IPS DF 19.7 (cell line): ENCODE data around the gene OSER1.
A peak's percentile ranks its signal among the peaks of the same experiment; 100 is the strongest.
"Not testable (repeated sequence)": the region's sequence is repeated elsewhere in the genome, so short reads cannot be mapped to it uniquely, and the experiment has no call there.

Experiments
- DNase-seq: peaks from one replicate; pipeline ENCODE4 v3.0.0-alpha.2; 2013; ENCODE audit warnings: low read depth, low spot score

OSER1 gene

DNA sequence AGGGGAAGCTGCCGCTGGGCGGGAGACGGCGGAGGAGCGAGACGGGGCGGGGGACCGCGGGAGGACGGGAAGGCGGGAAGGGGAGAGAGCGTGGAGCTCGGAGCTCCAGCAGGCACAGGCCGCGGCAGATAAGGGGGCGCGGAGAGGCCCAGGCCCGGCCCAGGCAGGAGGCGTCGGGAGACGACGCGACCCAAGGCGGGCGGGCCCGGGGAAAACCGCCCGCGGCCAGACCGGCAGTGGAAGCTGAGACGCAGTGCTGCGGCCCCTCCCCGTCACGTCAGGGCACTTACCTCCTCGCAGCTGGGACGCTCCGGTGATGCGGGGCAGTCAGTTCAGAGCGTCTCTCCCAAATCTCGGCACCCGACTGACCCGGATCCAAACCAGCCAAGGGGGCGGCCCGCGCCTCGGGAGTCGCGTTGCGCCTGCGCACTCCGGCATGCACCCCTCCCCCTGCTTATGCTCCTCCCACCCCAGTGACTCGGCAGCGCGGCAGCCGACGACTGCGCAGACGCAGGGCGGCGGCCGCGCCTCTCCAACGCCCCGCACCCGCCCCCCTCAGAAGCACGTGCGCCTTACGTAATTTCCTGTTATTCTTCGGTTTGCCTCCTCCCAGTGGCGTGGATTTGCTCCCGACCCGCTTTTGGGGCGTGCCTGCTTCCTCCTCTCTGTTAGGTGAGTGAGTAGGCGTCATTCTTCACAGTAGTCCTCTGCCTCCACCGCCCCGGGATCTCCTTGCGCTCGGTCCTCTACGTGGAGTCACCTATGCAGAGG lies at the start of gene OSER1:
Gene OSER1, minus strand, starts transcription at position 366 of the 771 bp plus-strand sequence. CDS start 3,814 bp downstream, outside the sequence.
- DNase-seq = peak; percentile 83

DNA sequence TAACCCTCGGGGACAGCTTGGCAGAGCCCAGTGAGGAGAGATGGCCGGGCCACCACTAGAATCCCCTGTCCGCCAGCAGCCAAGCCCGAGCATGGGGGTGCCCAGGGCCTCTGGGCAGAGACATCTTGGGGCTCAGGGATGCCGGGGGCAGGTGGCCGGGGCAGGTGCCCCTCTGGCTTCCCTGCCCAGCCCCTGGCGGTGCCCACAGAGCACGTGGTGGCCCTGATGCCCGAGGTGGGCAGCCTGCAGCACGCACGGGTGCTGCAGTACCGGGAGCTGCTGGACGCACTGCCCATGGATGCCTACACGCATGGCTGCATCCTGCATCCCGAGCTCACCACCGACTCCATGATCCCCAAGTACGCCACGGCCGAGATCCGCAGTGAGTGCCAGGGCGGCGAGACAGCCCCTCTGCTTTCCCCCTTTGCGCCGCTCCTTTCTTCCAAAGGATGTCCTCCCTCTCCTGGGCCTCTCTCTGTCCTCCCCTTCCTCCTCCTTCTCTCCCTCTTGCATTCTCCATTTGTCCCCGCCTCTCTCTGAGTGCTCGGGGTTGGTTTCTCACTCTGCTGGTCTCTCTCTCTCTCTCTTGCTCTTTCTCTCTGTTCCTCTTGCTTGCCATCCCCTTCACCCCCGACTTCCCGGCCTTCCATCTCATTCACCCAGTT lies 47.8 kb upstream of the OSER1 start:
- DNase-seq = no peak

DNA sequence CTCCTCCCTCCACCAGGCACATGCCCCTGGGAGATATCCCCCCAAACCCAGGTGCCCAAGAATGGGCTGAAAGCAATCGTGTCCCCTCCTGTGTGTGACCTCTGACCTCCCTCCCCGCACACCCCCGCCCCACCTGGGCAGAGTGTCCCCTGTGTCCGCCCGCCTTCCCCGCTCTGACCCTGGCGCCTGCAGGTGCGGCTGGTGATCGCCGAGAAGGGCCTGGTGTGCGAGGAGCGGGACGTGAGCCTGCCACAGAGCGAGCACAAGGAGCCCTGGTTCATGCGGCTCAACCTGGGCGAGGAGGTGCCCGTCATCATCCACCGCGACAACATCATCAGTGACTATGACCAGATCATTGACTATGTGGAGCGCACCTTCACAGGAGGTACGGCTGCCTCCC lies 46.4 kb upstream of the OSER1 start:
- no peak for DNase-seq

DNA sequence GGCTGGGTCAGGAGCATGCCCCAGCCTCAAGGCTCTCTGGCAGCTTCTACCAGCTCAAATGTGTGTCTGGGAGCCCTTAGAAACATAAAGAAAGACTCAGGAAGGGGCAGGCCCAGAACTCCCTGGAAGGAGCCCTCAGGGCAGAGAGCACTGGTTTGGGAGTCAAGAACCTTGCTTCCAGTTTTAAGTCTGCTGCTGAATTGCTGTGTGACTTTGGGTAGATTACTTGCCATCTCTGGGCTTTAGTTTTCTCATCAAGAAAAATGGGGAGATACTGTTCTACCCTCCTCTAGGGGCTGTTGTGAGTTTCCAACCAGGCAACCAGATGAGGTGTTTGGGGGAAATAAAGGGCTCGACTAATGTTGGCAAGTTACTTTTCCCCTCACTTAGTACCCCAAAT lies 45.4 kb upstream of the OSER1 start:
- DNase-seq = no peak

DNA sequence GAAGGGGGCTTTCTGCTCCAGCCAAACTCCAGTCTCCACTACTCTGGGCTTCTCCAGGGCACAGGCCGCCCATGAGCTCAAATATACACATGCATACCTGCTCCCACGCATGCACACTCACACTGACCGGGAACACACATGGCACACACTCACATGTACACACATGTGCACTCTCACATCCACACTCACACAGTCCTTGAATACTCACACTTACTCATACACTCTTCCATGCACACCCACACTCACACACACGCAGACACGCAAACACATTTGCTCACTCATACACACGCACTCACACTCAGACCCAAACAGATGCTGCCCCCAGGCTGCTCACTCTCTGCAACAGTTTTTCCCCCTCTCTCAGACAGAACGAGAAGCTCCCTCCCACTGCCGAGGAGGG lies 43.5 kb upstream of the OSER1 start:
- no peak for DNase-seq

DNA sequence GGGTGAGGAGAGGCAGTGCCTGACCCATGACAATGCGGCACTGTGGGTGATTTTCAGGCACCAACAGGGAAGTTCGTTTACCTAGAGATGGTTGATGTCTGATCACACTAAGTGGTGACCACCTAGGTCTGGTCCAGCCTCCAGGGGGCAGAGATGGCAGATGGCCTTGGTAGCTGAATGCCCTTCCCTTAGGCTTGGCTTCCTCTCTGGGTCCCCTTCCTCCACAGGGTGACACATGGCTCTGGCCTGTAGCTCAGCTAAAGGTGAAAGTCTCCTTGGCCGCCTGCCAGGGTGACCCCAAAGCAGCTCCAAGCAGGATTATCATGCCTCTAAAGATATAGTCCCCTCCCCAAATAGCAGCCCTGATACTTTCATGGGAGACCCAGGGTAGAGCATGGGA lies 43.0 kb upstream of the OSER1 start:
- DNase-seq = no peak

DNA sequence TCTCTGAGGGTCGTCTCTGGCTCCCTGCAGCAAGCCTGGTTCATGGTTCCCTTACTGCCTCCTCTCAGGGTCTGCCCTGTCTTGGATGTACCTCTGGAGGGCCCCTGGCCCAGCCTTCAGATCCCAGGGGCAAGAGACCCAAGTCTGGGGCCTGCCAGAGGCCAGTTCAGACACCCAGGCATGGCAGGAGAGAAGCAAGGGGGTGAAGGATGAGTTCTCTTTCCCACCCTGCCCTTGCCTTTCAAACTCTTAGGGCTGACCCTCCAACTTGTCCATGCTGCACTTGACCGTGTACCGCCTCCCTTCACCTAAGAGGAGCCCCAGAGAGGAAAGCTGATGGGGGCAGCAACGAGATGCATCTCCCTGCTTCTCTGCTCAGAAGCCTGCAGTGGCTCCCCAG lies 40.7 kb upstream of the OSER1 start:
- DNase-seq = no peak

DNA sequence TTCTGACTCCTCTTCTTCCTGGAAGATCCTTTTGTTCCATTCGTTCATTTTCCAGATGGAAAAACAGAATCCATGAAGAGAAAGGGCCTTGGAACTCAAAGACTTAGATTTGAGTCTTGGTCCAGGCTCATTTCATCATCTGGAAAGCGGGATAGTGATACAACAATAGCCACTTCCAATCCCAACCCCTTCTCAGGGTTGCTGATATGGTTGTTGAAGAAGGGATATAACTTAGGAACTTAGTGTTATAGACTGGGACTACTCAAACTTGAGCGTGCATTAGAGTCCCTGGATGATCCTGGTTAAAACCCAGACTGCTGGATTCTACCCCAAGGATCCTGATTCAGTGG lies 37.8 kb upstream of the OSER1 start:
- no peak for DNase-seq

DNA sequence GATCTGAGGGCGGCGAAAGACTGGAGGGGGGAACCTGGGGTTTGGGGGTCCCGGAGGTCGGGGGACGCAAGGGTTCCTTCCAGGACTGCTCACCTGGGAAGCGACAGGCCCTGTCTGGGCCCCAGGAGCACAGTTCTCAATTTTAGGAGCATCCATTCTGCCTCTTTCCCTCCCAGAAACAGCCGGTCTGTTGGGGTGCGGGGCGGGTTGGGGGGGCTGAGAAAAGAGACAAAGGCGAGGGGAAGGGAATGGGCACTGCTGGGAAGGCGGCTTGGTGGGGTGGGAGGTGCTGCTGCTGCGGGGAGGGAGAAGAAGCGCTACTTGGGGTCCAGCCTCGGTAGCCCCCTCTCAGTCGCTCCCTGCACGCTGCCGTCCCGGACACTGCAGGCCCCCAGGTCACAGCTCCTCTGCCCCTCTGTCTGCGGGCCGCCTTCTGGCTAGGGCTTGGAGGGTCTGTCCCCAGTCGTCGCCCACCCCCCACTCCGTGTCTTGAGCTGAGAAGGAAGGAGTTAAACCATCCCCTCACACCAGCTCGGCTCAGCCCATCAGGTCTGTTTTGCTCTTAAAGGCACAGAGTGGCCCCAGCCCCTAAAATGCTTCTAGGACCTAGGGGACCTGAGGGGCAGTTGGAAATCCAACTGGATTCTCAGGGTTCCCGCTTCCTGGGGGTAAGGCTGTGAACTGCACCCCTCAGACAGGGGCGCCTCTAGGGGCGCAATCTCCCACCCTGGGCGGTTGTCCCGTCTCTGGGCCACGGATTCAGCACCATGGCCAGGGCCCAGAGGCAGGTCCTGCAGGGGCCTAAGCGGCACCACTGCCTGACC lies 37.2 kb upstream of the OSER1 start:
- DNase-seq = no peak

DNA sequence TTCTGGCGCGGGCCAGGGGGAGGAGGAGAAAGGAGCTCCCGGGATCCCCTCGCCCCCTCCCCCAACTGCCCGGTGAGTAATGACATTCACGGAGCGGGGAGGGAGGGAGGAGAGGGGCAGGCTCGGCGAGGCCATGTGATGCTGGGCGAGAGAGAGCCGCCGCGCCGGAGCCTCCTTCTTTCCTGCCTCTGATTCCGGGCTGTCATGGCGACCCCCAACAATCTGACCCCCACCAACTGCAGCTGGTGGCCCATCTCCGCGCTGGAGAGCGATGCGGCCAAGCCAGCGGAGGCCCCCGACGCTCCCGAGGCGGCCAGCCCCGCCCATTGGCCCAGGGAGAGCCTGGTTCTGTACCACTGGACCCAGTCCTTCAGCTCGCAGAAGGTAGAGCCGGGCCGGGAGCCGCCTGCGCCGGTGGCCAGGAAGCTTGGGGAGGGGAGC lies 36.6 kb upstream of the OSER1 start, which contains the start of gene GDAP1L1:
Gene GDAP1L1, plus strand, starts transcription at position 178 of the 441 bp plus-strand sequence. Its CDS starts 27 bp downstream, at position 205.
- DNase-seq = no peak

DNA sequence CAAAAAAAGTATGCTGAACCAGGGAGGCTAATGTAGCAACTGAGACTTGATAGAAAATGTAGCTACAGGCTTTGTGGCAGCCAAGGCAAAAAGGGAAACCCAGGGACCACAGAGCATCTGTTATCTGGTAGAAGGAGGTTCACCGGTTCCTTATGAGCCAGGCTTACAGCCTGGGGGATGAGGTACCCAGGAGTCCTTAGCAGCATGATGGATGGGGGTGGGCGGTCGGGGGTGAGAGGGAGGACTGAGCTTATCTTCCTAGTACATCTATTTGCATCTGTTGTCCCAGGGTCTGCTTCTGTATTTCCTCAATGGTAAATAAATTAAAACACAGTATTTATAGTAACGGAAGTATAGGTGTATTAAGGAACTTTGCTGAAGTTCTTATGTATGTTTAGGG lies 35.4 kb upstream of the OSER1 start:
- no peak for DNase-seq

DNA sequence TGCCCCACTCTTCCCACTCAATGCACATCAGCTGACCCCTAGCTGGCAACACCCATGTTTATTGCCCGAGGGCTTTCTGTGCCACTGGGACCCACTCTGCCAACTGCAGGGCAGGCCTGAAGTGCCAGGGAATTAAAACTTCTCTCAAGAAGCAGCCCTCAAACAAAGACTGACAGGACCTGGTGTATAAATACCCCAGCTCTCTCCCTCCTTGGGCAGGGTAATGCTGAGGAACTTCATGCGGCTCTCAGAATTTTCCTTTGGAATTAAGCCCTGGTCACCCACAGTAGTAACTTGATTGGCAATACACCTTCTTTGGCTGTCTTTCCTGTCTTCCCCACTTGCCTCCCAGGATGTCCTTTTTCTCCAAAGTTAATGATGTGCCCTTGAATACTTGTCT lies 31.2 kb upstream of the OSER1 start:
- DNase-seq = no peak

DNA sequence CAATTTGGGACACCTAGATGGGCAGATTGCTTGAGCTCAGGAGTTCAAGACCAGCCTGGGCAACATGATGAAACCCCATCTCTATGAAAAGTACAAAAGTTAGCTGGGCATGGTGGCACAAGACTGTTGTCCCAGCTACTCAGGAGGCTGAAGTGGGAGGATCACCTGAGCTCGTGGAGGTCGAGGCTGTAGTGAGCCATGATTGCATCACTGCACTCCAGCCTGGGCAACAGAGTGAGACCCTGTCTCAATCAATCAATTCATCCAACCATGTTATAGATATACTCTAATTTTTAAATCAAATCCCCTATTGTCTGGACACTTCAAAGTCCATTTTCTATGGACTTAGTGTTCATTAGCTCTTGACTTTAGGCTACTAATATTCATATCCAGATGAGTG lies 26.3 kb upstream of the OSER1 start:
- DNase-seq = not testable (repeated sequence)

DNA sequence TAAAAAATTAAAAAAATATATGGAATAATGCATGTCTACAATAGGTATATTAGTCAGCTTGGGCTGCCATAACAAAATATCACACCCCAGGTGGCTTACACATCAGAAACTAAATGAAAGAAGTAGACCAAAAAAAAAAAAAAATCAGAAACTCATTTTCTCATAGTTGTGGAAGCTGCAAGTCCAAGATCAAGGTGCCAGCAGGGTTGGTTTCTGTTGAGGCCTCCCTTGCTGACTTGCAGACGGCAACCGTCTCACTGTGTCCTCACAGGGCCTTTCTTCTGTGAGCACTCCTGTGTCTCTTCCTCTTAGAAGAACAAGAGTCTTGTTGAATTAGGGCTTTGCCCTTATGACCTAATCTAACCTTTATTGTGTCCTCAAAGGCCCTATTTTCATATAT lies 25.1 kb upstream of the OSER1 start:
- DNase-seq = no peak

DNA sequence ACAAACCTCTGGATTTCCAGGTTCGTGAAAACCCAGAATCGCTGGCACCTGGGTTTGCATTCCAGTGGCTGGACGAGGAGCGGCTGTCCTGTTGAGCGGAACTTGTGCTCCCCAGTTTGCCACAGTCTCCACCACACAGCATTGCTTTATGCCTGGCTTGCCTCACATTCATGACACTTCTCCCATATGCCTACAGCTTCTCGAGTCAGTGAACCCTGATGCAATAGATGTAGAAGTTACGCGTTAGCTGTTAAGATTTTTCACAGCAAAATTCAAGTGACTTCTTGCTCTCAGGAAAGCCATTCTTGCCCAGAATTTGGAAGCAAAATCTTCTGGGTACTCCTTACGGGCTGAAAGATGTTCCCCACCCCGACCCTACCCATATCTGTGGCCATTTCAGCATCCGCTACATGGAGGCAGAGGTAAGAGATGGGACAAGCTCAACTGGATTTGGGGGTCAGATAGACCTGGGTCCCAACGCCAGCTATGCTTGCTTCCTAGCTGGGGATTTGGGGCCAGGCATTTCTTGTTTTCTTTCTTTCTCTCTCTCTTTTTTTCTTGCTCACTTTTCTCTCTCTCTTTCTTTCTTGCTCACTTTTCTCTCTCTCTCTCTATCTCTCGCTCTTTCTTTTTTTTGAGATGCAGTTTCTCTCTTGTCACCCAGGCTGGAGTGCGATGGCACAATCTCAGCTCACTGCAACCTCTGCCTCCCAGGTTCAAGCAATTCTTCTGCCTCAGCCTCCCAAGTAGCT lies 24.2 kb upstream of the OSER1 start:
- DNase-seq = no peak

DNA sequence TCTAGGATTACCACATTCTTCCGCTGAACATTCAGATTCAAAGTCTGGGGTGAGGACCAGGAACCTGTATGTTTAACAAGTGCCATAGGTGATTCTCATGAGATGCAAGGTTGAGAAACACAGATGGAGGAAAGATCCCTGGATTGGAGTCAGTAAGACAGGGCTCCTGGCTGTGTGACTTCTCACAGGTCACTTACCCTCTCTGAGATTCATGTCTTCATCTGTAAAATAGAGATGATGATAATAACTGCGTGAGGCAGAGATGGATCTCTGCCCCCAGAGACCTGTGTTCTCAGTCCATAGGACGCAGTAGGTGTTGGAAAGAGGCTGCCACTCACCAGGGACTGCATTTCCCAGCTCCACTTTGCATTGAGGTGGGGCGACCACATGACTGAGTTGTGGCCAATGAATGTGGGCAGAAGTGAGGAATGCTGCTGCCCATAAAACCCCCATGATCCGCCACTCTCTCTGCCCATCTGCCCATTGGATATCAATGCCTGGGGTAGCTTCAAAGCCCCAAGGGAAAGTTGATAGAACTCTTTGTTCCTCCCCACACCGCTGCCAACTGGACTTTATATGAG lies 23.0 kb upstream of the OSER1 start:
- DNase-seq = no peak

DNA sequence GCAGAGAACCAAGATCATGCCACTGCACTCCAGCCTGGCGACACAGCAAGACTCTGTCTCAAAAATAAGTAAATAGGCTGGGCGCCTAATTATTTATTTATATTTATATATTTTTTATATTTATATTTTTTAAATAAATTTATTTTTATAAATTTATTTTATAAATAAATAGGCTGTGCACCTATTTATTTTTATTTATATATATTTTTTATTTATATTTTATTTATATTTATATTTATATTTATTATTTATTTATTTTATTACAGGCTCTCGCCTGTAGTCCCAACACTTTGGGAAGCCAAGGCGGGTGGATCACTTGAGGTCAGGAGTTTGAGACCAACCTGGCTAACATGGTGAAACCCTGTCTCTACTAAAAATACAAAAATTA lies 21.9 kb upstream of the OSER1 start:
- not testable (repeated sequence) for DNase-seq

DNA sequence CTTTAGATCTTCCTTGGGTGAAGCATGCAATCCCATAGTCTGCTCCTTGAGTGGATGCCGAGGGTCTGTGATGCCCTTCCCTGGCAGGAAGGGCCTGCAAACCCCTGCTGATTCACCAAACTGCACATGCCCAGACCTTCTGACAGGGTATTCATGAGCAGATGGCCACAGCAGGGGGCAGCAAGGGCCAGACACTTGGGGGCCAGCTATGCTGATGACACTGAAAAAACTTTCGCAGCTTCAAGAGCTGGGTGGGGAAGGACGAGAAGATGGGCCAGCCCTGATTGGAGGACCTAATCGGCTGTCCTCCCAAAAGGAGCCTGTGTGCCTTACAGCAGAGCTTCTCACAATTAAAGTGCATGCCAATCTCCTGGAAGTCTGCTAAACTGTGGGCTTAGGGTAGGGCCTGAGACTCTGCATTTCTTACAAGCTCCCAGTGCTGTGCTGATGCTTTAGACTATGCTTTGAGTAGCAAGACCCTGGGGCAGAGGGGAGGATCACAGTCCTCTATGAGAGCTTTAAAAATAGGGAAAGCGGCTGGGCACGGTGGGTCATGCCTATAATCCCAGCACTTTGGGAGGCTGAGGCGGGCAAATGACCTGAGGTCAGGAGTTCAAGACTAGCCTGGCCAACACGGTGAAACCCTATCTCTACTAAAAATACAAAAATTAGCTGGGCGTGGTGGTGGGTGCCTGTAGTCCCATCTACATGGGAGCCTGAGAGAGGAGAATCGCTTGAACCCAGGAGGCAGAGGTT lies 21.3 kb upstream of the OSER1 start:
- DNase-seq = no peak

DNA sequence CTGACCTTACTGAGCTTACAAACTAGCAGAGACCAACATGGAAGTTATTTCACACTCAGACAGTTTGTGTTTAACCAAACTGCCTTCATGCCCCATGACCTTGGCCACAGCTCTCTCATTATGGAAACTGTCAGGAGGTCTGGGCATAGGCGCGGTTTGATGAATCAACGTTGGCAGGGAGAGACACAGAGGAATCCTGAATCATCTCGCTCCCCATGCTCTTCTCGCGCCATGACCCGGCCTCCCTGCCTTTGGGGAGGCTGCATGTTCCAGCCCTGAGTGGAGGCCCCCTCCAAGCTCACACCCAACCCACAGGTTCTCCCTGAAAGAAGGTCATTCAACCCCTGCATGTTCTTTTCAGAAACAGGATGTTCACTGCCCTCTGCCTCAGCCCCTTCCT lies 20.6 kb upstream of the OSER1 start:
- DNase-seq = no peak

DNA sequence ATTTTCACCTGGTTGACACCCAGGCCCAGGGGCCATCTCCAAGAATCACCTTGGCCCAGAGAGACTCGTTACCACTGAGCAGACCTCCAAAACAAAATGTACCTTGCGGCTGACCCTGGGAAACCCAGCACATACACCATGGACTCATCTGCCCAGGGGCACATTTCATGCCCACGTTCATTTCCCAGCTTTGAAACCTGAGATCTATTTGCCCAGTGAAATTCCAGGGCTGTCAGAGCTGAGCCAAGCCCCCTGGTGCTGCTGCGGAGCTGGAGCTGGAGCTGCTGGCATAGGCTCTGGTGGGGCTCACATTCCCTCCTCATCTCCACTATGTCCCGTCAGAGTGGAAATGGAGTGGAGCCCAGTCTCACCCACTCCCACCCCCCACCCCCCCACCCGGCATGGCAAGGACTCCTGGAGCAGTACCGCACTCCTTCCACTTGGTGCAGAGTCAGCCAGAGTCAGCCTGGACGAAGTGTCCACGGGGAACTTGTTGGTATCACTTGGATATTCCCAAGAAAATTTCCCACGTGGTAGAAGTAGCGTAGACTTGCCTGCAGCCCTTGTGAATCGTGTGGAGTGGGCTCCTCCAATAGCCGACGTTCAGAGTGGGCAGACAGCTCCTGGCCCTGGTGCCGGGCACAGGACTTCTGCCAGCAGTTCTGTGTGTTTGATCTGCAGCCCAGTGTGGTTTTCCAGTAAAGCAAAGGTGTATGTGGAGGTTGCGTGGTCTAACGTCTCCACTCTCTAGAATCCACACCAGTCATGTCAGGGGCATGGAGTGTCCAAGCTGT lies 18.1 kb upstream of the OSER1 start:
- no peak for DNase-seq
